Measurements from ENCODE around the gene BBIP1. TPM values are rescaled to one million over a fixed set of nuclear protein-coding genes. Genes with fewer than 3 reads are reported as not detected.

Gene BBIP1
- total and polyA plus RNA-seq, 9 of the 15 experiments (the other 6 are each of a cell fraction or from before 2014, with no cell fraction given) = 5.2 to 31.0 (median 19.4) TPM

DNA sequence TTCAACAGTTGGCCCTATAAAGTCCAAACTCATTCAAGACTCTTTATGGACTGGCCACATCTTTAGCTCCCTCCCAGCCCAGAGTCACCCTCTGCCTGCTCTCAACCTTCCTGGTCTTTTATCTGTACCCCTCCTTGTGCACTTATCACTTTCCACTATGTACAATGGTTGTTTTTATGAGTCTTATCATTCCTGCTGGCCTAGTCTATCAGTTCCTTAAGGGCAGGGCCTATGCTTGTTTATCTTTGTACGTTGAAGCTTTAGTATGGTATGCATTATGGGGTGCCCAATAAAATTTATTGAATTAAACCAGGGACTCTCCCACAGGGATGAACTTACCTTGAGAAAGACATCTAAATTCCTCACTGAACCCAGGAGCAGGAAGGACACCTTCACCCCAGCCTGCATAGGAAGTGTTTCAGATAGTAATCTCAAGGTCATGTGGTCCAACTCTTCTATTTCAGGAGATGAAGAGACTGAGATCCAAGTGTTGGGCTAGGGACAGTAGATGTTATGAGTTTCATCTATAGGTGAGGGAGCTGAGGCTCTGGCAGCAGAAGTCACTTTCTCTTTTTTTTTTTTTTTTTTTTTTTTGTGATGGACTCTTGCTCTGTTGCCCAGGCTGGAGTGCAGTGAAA lies 60.6 kb downstream of the BBIP1 start (continued):
- TF ChIP-seq ZNF766 (CRISPR knock-in tag; conservative IDR thresholded peaks at IDR 0.05) (no peak; the same call in 1 of the 2 replicates), SMARCA4 (IDR thresholded peaks at IDR 0.05) (peak; percentile 89), GATAD2A (IDR thresholded peaks at IDR 0.05) (no peak), FOXK2 (conservative IDR thresholded peaks at IDR 0.05 in 1 of 2, IDR thresholded peaks at IDR 0.05 in 1 of 2; ENCODE audit: low read depth in 2 of 2) (peak; percentile 90 to 92), ZNF584 (CRISPR knock-in tag; IDR thresholded peaks at IDR 0.05; ENCODE audit: low read depth) (no peak), ZBTB17 (CRISPR knock-in tag; IDR thresholded peaks at IDR 0.05) (no peak), PHTF2 (CRISPR knock-in tag; IDR thresholded peaks at IDR 0.05) (no peak), HSF4 (CRISPR knock-in tag; IDR thresholded peaks at IDR 0.05; ENCODE audit: borderline replicate concordance) (no peak), TSC22D4 (tag; IDR thresholded peaks at IDR 0.05) (no peak), FOXJ3 (CRISPR knock-in tag; IDR thresholded peaks at IDR 0.05) (no peak), CHD4 (IDR thresholded peaks at IDR 0.05; ENCODE audit: insufficient read depth, insufficient replicate concordance, low read depth, low read length, poor library complexity, severe bottlenecking) (no peak), ZNF143 (CRISPR knock-in tag; IDR thresholded peaks at IDR 0.05) (no peak), ZNF408 (CRISPR knock-in tag; IDR thresholded peaks at IDR 0.05; ENCODE audit: low read depth) (no peak), BRCA1 (IDR thresholded peaks at IDR 0.05) (no peak), BRCA1 (CRISPR knock-in tag; IDR thresholded peaks at IDR 0.05) (no peak), ZNF174 (CRISPR knock-in tag; IDR thresholded peaks at IDR 0.05) (no peak), ZBTB8A (IDR thresholded peaks at IDR 0.05; ENCODE audit: partially characterized antibody) (no peak)
- TF ChIP-seq, protein P1, sequence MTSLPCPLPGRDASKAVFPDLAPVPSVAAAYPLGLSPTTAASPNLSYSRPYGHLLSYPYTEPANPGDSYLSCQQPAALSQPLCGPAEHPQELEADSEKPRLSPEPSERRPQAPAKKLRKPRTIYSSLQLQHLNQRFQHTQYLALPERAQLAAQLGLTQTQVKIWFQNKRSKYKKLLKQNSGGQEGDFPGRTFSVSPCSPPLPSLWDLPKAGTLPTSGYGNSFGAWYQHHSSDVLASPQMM (CRISPR knock-in tag; IDR thresholded peaks at IDR 0.05) = no peak
- TF ChIP-seq, protein P2, sequence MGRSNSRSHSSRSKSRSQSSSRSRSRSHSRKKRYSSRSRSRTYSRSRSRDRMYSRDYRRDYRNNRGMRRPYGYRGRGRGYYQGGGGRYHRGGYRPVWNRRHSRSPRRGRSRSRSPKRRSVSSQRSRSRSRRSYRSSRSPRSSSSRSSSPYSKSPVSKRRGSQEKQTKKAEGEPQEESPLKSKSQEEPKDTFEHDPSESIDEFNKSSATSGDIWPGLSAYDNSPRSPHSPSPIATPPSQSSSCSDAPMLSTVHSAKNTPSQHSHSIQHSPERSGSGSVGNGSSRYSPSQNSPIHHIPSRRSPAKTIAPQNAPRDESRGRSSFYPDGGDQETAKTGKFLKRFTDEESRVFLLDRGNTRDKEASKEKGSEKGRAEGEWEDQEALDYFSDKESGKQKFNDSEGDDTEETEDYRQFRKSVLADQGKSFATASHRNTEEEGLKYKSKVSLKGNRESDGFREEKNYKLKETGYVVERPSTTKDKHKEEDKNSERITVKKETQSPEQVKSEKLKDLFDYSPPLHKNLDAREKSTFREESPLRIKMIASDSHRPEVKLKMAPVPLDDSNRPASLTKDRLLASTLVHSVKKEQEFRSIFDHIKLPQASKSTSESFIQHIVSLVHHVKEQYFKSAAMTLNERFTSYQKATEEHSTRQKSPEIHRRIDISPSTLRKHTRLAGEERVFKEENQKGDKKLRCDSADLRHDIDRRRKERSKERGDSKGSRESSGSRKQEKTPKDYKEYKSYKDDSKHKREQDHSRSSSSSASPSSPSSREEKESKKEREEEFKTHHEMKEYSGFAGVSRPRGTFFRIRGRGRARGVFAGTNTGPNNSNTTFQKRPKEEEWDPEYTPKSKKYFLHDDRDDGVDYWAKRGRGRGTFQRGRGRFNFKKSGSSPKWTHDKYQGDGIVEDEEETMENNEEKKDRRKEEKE (IDR thresholded peaks at IDR 0.05; ENCODE audit: borderline replicate concordance in 1 of 2, control insufficient read depth in 1 of 2, low read depth in 2 of 2, low read length in 1 of 2) = no peak
- TF ChIP-seq, protein P3, sequence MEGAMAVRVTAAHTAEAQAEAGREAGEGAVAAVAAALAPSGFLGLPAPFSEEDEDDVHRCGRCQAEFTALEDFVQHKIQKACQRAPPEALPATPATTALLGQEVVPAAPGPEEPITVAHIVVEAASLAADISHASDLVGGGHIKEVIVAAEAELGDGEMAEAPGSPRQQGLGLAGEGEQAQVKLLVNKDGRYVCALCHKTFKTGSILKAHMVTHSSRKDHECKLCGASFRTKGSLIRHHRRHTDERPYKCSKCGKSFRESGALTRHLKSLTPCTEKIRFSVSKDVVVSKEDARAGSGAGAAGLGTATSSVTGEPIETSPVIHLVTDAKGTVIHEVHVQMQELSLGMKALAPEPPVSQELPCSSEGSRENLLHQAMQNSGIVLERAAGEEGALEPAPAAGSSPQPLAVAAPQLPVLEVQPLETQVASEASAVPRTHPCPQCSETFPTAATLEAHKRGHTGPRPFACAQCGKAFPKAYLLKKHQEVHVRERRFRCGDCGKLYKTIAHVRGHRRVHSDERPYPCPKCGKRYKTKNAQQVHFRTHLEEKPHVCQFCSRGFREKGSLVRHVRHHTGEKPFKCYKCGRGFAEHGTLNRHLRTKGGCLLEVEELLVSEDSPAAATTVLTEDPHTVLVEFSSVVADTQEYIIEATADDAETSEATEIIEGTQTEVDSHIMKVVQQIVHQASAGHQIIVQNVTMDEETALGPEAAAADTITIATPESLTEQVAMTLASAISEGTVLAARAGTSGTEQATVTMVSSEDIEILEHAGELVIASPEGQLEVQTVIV (CRISPR knock-in tag; IDR thresholded peaks at IDR 0.05; ENCODE audit: borderline replicate concordance) = no peak
- TF ChIP-seq, protein P4, sequence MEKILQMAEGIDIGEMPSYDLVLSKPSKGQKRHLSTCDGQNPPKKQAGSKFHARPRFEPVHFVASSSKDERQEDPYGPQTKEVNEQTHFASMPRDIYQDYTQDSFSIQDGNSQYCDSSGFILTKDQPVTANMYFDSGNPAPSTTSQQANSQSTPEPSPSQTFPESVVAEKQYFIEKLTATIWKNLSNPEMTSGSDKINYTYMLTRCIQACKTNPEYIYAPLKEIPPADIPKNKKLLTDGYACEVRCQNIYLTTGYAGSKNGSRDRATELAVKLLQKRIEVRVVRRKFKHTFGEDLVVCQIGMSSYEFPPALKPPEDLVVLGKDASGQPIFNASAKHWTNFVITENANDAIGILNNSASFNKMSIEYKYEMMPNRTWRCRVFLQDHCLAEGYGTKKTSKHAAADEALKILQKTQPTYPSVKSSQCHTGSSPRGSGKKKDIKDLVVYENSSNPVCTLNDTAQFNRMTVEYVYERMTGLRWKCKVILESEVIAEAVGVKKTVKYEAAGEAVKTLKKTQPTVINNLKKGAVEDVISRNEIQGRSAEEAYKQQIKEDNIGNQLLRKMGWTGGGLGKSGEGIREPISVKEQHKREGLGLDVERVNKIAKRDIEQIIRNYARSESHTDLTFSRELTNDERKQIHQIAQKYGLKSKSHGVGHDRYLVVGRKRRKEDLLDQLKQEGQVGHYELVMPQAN (IDR thresholded peaks at IDR 0.05; ENCODE audit: borderline replicate concordance) = no peak

Data from K562 (cell line).